ENCODE results near the gene PIGQ. TPM values are rescaled to one million over a fixed set of nuclear protein-coding genes. Genes with fewer than 3 reads are reported as not detected.

Gene PIGQ
- total RNA-seq, 5 donors from 2014 or later (not counting 1 experiment from before 2014, with no cell fraction given), result 38.2 to 86.9 (median 63.1) TPM

DNA sequence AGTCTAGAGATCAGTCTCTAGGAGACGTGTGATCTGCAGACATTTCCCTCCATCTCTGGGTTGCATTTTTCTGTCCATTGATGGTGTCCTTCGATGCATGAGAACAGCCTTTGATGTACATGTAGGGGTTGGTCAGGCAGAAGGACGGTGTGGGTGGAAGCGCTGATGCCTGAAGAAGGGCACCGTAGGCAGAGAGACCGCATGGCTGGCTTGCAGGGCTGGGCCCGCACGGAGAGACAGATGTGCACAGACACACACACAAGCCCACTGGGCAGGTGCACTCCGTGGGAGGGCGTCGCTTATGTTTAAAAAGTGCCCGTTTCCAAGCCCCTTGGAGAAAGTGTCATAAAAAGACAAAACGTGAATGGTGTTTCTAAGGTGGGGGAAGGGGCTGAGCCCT lies 45.4 kb downstream of the PIGQ start:
- H3K27ac ChIP-seq (ENCODE audit: low read length), result no peak overlapping the region
- CTCF ChIA-PET, result no interaction called here
- POLR2A ChIA-PET, result no interaction called here
- no peak overlapping the region for H3K4me3 ChIP-seq (ENCODE audit: control insufficient read depth in 1 of 2, extremely low read depth in 1 of 2, low read length in 1 of 2)
- H3K9me3 Mint-ChIP-seq, result no peaks in the 10 kb centered on the region
- no peak overlapping the region for H3K27ac Mint-ChIP-seq
- H3K4me1 Mint-ChIP-seq, result peaks cover 3 to 5% (median 5%) of the 10 kb centered on the region in 3 donors
- no peaks in the 10 kb centered on the region for H3K27me3 Mint-ChIP-seq
- no peaks in the 10 kb centered on the region for H3K27me3 ChIP-seq (replicated peaks in 1 of 2; ENCODE audit: control insufficient read depth in 2 of 2, extremely low read depth in 1 of 2, insufficient read depth in 2 of 2, low read length in 1 of 2)
- H3K4me3 Mint-ChIP-seq, result no peak overlapping the region
- ATAC-seq (replicated peaks in 1 of 4) (no peak), DNase-seq (no peak)
- H3K9me3 ChIP-seq, result no peaks in the 10 kb centered on the region
- WGBS (ENCODE audit: insufficient coverage), result 90% methylated on average over 10 of the region's 13 CpGs
- peaks cover 9% of the 10 kb centered on the region for H3K36me3 Mint-ChIP-seq
- peaks cover 0 to 6% of the 10 kb centered on the region in 2 experiments for H3K4me1 ChIP-seq (ENCODE audit: control insufficient read depth in 1 of 2, extremely low read depth in 1 of 2, insufficient read depth in 2 of 2, low read length in 2 of 2)
- peaks cover 0 to 4% of the 10 kb centered on the region in 2 donors for H3K36me3 ChIP-seq (ENCODE audit: control insufficient read depth in 2 of 2, extremely low read depth in 1 of 2, insufficient read depth in 1 of 2, low read length in 1 of 2)

DNA sequence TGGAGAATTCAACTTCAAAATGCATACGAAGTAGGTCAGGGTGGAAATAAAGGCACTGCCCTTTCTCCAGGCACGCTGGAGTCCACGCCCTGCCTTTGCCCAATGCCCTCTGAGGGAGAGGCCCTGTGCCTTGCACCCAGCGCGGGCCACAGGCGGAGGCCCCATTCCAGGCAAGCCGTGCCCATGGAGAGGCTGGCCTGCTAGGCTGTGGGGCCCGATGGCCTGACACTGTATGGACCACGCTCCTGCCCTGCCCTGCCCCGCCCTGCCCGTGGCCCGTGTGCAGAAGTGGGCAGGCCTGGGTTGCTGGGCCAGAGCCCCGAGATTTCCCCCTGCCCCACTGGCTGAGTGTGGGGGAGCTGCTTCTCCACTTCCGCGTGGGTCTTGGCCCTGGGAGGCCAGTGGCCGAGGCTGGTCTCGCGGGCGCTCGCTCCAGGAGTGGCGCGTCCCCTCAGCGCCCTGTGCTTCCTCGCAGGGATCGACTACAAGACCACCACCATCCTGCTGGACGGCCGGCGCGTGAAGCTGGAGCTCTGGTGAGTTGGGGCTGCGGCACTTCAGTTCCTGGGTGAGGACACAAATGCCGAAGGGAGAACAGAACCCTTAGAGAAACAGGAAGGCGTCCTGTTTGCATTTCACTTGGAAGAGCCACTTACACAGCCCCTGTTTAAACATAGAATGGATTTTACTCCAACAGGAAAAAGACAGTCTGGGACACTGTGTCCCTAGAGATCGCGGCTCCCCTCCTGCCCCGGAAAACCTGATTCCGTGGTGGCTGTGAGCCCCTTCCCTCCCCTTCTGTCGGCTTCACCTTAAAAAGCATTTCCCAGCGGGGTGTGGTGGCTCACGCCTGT lies 47.2 kb downstream of the PIGQ start:
- 94% methylated on average over 31 of the region's 39 CpGs for WGBS (ENCODE audit: insufficient coverage)
- no peaks in the 10 kb centered on the region for H3K4me1 Mint-ChIP-seq
- H3K27me3 Mint-ChIP-seq, result no peaks in the 10 kb centered on the region

DNA sequence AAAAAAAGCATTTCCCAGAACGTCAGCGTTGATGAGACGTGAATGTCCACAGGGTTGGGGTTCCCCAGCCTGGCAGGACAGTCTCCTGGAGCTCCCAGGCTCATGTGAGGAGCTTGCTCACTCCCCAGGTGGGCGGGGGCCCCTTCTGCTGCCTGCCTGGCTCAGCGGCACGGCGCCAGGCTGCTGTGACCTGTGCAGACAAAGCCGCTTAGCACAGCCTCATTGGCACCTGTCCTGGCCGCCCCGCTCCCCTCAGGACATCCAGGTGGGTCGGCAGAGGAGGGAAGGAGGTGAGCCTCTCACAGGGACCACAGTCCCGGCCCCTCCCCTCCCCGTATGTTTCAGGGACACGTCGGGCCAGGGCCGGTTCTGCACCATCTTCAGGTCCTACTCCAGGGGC lies 48.1 kb downstream of the PIGQ start:
- WGBS (ENCODE audit: insufficient coverage), result 88% methylated on average over 10 of the region's 16 CpGs

More for the DNA sequence above, 47.2 kb downstream of the PIGQ start:
- POLR2A ChIA-PET, result no interaction called here
- Mint-ChIP-seq H3K9me3 (no peaks in the 10 kb centered on the region), H3K27ac (no peak overlapping the region), H3K4me3 (no peak overlapping the region), H3K36me3 (peaks cover 9% of the 10 kb centered on the region)
- no peaks in the 10 kb centered on the region for H3K27me3 ChIP-seq (replicated peaks in 1 of 2; ENCODE audit: control insufficient read depth in 2 of 2, extremely low read depth in 1 of 2, insufficient read depth in 2 of 2, low read length in 1 of 2)
- no peaks in the 10 kb centered on the region for H3K9me3 ChIP-seq
- H3K4me1 ChIP-seq (ENCODE audit: control insufficient read depth in 1 of 2, extremely low read depth in 1 of 2, insufficient read depth in 2 of 2, low read length in 2 of 2), result no peaks in the 10 kb centered on the region
- DNase-seq (no peak), ATAC-seq (replicated peaks in 1 of 4) (no peak)
- no peak overlapping the region for H3K27ac ChIP-seq (ENCODE audit: low read length)
- no peak overlapping the region for H3K4me3 ChIP-seq (ENCODE audit: control insufficient read depth in 1 of 2, extremely low read depth in 1 of 2, low read length in 1 of 2)
- CTCF ChIA-PET, result no interaction called here
- H3K36me3 ChIP-seq (ENCODE audit: control insufficient read depth in 2 of 2, extremely low read depth in 1 of 2, insufficient read depth in 1 of 2, low read length in 1 of 2), result peaks cover 4 to 5% of the 10 kb centered on the region in 2 donors

DNA sequence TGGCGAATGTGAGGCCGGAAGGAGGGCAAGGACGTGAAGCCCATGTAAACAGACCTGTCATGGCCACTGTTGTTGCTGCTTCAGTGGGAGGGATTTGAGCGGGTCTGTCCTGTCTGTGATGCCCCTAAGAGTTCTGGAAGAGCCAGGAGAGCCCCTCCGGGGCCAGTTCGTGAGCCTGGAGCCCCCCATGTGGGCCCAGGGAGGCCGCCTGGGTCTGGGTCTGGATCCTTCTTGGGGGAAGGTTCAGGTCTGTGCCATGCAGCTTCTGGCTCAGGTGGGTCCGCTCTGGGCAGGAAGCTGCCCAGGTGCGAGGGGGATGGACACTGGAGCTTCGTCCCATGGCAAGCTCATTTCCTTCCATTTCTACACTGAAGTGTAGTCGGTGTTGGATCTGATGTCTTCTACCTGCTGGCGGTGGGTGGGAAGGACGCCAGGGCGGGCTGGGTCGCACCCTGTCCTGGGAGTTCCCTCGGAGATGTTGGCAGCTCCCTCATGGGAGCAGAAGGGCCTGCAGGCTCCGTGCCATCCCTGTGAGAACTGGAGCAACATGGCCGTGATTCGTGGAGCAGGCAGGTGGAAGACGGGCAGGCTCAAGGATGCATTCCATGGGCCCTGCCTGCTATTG lies 49.8 kb downstream of the PIGQ start:
- no peak overlapping the region for H3K27ac ChIP-seq (ENCODE audit: low read length)
- ChIA-PET POLR2A (no interaction called here), CTCF (no interaction called here)
- DNase-seq (no peak), ATAC-seq (replicated peaks in 1 of 4) (no peak)
- Mint-ChIP-seq H3K9me3 (no peaks in the 10 kb centered on the region), H3K4me3 (no peak overlapping the region), H3K4me1 (no peaks in the 10 kb centered on the region), H3K27me3 (no peaks in the 10 kb centered on the region), H3K27ac (no peak overlapping the region), H3K36me3 (peaks cover 3% of the 10 kb centered on the region)
- H3K9me3 ChIP-seq, result no peaks in the 10 kb centered on the region
- H3K27me3 ChIP-seq (replicated peaks in 1 of 2; ENCODE audit: control insufficient read depth in 2 of 2, extremely low read depth in 1 of 2, insufficient read depth in 2 of 2, low read length in 1 of 2), result no peaks in the 10 kb centered on the region
- 95% methylated on average over 16 of the region's 20 CpGs for WGBS (ENCODE audit: insufficient coverage)
- H3K4me1 ChIP-seq (ENCODE audit: control insufficient read depth in 1 of 2, extremely low read depth in 1 of 2, insufficient read depth in 2 of 2, low read length in 2 of 2), result no peaks in the 10 kb centered on the region
- H3K4me3 ChIP-seq (ENCODE audit: control insufficient read depth in 1 of 2, extremely low read depth in 1 of 2, low read length in 1 of 2), result no peak overlapping the region
- H3K36me3 ChIP-seq (ENCODE audit: control insufficient read depth in 2 of 2, extremely low read depth in 1 of 2, insufficient read depth in 1 of 2, low read length in 1 of 2), result peaks cover 4 to 12% of the 10 kb centered on the region in 2 donors

More for the DNA sequence above, 48.1 kb downstream of the PIGQ start:
- Mint-ChIP-seq H3K9me3 (no peaks in the 10 kb centered on the region), H3K4me3 (no peak overlapping the region), H3K4me1 (no peaks in the 10 kb centered on the region), H3K27me3 (no peaks in the 10 kb centered on the region), H3K27ac (no peak overlapping the region), H3K36me3 (peaks cover 9% of the 10 kb centered on the region)
- ChIA-PET CTCF (no interaction called here), POLR2A (no interaction called here)
- no peak for ATAC-seq (replicated peaks in 1 of 4)
- Histone ChIP-seq H3K9me3 (no peaks in the 10 kb centered on the region), H3K27ac (ENCODE audit: low read length) (no peak overlapping the region), H3K27me3 (replicated peaks in 1 of 2; ENCODE audit: control insufficient read depth in 2 of 2, extremely low read depth in 1 of 2, insufficient read depth in 2 of 2, low read length in 1 of 2) (no peaks in the 10 kb centered on the region), H3K36me3 (ENCODE audit: control insufficient read depth in 2 of 2, extremely low read depth in 1 of 2, insufficient read depth in 1 of 2, low read length in 1 of 2) (peaks cover 4 to 5% of the 10 kb centered on the region in 2 donors), H3K4me3 (ENCODE audit: control insufficient read depth in 1 of 2, extremely low read depth in 1 of 2, low read length in 1 of 2) (no peak overlapping the region), H3K4me1 (ENCODE audit: control insufficient read depth in 1 of 2, extremely low read depth in 1 of 2, insufficient read depth in 2 of 2, low read length in 2 of 2) (no peaks in the 10 kb centered on the region)
- no peak for DNase-seq

DNA sequence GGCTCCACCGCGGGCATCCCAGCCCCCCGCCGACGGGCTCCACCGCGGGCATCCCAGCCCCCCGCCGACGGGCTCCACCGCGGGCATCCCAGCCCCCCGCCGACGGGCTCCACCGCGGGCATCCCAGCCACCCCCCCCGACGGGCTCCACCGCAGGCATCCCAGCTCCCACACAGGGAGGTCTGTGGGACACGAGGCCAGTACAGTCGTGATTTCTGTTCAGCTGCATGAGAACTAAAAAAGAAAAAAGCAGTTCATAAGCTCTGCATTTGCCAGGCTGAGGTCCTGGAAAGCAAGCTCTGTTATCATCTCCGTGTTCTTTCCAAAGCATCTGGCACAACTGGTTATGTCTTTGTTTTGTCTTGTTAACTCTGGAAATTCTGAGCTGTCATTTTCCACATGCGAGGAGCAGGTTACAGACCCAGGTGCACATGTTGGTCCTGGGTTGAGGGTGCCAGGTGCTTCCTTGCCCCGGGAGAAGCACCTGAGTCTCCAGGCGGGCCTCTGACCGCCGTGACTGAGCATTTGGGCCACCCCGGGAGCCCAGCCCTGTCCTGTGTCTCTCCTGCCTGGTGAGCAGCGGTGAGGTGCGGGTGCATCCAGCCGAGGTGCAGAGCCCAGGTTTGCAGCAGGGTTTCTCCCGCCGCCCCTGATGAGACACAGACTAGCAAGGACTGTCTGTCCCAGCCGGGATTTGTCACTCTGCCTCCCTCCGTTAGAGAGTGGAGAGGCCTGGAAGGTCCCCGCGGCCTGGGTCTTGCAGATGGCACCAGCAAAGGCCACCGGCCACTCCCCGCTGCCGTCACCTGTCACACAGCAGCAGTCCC lies 51.1 kb downstream of the PIGQ start:
- ATAC-seq (replicated peaks in 1 of 4), result no peak
- 96% methylated on average over 31 of the region's 41 CpGs for WGBS (ENCODE audit: insufficient coverage)
- H3K27ac Mint-ChIP-seq, result no peak overlapping the region
- peaks cover 7 to 18% of the 10 kb centered on the region in 2 donors for H3K36me3 ChIP-seq (ENCODE audit: control insufficient read depth in 2 of 2, extremely low read depth in 1 of 2, insufficient read depth in 1 of 2, low read length in 1 of 2)
- H3K4me3 Mint-ChIP-seq, result no peak overlapping the region
- H3K4me3 ChIP-seq (ENCODE audit: control insufficient read depth in 1 of 2, extremely low read depth in 1 of 2, low read length in 1 of 2), result no peak overlapping the region
- H3K4me1 Mint-ChIP-seq, result no peaks in the 10 kb centered on the region
- no peaks in the 10 kb centered on the region for H3K4me1 ChIP-seq (ENCODE audit: control insufficient read depth in 1 of 2, extremely low read depth in 1 of 2, insufficient read depth in 2 of 2, low read length in 2 of 2)
- ChIA-PET POLR2A (no interaction called here), CTCF (no interaction called here)
- no peaks in the 10 kb centered on the region for H3K27me3 Mint-ChIP-seq
- no peaks in the 10 kb centered on the region for H3K9me3 Mint-ChIP-seq
- no peak for DNase-seq
- H3K27ac ChIP-seq (ENCODE audit: low read length), result no peak overlapping the region
- H3K36me3 Mint-ChIP-seq, result no peaks in the 10 kb centered on the region
- no peaks in the 10 kb centered on the region for H3K27me3 ChIP-seq (replicated peaks in 1 of 2; ENCODE audit: control insufficient read depth in 2 of 2, extremely low read depth in 1 of 2, insufficient read depth in 2 of 2, low read length in 1 of 2)
- no peaks in the 10 kb centered on the region for H3K9me3 ChIP-seq

DNA sequence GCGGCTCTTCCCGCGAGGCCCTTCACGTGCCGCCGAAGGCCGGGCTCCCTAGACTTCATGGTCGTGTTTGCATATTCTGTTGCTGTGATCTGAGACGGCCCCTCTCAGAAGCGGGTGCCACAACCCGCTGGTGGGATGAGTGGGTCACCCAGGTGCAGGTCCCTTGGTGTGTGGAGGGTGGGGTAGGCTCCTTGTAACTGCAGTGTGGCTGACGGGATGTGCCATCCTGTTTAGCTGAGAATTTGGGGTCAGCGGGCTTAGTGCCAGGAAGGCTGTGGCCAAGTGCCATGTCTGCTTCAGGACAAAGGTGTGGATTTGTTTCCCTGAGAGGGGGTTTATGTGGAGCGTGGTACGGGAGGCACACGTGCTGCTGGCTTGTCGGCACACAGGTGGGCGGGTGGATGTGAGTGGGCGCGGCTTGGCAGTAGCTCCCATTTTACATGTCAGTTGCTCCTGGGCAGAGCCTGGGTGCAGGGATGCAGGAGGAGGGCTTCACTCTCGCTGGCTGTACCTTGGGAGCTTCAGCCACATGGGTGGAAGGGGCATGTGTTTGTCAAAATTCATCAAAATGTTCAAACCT lies 51.8 kb downstream of the PIGQ start:
- H3K36me3 Mint-ChIP-seq, result no peaks in the 10 kb centered on the region
- H3K27me3 Mint-ChIP-seq, result no peaks in the 10 kb centered on the region
- Histone ChIP-seq H3K27ac (ENCODE audit: low read length) (no peak overlapping the region), H3K4me1 (ENCODE audit: control insufficient read depth in 1 of 2, extremely low read depth in 1 of 2, insufficient read depth in 2 of 2, low read length in 2 of 2) (no peaks in the 10 kb centered on the region), H3K36me3 (ENCODE audit: control insufficient read depth in 2 of 2, extremely low read depth in 1 of 2, insufficient read depth in 1 of 2, low read length in 1 of 2) (peaks cover 11 to 22% of the 10 kb centered on the region in 2 donors), H3K4me3 (ENCODE audit: control insufficient read depth in 1 of 2, extremely low read depth in 1 of 2, low read length in 1 of 2) (no peak overlapping the region), H3K27me3 (replicated peaks in 1 of 2; ENCODE audit: control insufficient read depth in 2 of 2, extremely low read depth in 1 of 2, insufficient read depth in 2 of 2, low read length in 1 of 2) (no peaks in the 10 kb centered on the region), H3K9me3 (no peaks in the 10 kb centered on the region)
- DNase-seq, result no peak
- POLR2A ChIA-PET, result no interaction called here
- no peak overlapping the region for H3K4me3 Mint-ChIP-seq
- CTCF ChIA-PET, result no interaction called here
- 93% methylated on average over 20 of the region's 21 CpGs for WGBS (ENCODE audit: insufficient coverage)
- H3K9me3 Mint-ChIP-seq, result no peaks in the 10 kb centered on the region
- H3K27ac Mint-ChIP-seq, result no peak overlapping the region
- ATAC-seq (replicated peaks in 1 of 4), result no peak
- H3K4me1 Mint-ChIP-seq, result no peaks in the 10 kb centered on the region
